ENCODE data around the gene CERKL.

- TF ChIP-seq EZH2 (IDR thresholded peaks at IDR 0.05; ENCODE audit: borderline replicate concordance, insufficient read depth, low read depth, low read length, poor library complexity, severe bottlenecking), result no peak
- TF ChIP-seq CTCF (IDR thresholded peaks at IDR 0.05), result no peak
Measured at GRCh38 chr2:181602017-181602416, 54.9 kb downstream of the CERKL start.

All from B cell (primary cell).